Measurements from ENCODE around the gene PLA2G7.

- TF ChIP-seq, protein P1, sequence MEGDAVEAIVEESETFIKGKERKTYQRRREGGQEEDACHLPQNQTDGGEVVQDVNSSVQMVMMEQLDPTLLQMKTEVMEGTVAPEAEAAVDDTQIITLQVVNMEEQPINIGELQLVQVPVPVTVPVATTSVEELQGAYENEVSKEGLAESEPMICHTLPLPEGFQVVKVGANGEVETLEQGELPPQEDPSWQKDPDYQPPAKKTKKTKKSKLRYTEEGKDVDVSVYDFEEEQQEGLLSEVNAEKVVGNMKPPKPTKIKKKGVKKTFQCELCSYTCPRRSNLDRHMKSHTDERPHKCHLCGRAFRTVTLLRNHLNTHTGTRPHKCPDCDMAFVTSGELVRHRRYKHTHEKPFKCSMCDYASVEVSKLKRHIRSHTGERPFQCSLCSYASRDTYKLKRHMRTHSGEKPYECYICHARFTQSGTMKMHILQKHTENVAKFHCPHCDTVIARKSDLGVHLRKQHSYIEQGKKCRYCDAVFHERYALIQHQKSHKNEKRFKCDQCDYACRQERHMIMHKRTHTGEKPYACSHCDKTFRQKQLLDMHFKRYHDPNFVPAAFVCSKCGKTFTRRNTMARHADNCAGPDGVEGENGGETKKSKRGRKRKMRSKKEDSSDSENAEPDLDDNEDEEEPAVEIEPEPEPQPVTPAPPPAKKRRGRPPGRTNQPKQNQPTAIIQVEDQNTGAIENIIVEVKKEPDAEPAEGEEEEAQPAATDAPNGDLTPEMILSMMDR (IDR thresholded peaks at IDR 0.05): no peak
- TF ChIP-seq POLR2A (IDR thresholded peaks at IDR 0.05): no peak
Observed at GRCh38 chr6:46764961-46765360, 29.8 kb upstream of the PLA2G7 start.
